ENCODE measurements around the gene SLC22A23.

SLC22A23 gene

DNA sequence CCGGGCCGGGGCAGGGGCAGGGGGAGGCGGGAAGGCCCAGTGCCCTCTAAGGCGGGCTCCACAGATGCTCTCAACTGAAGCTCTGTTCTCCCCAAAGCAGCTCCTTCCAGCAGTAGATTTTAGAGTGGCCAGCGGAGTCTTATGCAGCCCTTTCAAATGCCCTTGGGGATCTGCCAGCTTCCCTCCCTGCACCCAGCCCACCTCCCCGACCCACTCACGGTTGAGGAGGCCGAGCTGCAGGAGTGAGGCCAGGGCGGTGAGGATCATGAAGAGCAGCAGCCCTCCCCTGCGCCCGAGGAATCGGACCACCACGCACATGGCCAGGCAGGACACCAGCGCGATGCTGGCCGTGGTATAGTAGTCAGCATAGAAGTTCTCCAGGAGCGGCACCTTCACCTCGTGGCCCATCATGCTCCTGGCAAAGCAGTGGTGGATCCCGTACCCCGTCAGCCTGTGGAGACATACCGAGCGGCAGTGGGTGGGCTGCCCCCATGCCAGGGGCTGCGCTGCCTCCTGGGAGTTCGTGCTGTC lies 170.1 kb downstream of the SLC22A23 start:
- no peak for DNase-seq (ENCODE audit: low read depth, low spot score)
- no peak overlapping the region for H3K4me3 ChIP-seq (ENCODE audit: low read length)

GRCh38 chr6:3285732-3286131 lies 171.1 kb downstream of the SLC22A23 start:
- no peak for DNase-seq (ENCODE audit: low read depth, low spot score)
- H3K4me3 ChIP-seq (ENCODE audit: low read length): no peak overlapping the region

DNA sequence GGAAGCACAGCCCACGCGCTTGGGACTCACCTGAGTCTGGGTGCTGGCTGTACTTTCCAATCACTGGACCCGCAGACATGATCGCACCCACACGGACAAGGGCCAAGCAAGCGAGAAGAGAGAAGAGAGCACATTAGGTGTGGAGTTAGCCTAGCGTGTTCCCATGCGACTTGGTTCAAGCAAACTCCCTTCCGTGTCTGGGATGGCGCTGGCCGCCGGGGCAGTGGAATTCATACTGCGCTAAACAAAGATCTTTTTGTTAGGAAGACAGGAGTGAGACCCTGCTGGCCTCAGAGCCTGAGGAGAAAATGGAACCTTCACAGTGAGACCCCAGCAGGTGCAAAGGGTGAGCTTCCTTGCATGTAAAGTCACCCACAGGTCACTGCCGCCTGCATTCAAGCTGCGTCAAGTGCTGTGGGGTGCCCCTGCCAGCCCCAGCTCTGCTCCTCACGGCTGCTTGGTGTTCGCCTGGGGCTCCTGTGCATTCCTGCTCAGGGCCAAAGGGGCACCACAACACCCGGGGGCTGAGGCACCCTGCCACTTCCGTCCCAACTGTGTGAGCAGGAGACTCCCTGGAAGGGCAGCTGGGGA lies 171.7 kb downstream of the SLC22A23 start:
- no peak overlapping the region for H3K4me3 ChIP-seq (ENCODE audit: low read length)
- no peak for DNase-seq (ENCODE audit: low read depth, low spot score)

DNA sequence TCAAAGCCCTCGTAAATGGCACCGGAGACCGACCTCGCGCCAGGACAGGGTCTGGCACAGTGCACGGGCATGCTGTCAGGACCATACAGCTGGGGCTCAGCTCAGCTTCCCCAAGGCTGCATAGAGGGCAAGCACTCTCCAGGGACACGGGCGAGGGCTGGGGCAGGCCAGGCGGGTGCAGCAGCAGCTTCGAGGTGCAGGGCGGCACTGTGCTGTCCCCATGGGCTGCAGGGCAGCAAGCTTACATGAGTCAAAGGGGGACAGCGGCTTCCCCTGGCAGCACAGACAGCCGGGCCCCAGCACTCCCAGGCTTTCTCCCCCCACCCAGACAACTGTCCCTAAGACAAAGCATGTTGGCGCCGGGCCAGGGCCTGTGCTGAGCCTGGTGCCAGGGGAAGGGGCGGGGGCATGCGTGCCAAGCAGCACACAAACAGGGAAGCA lies 172.4 kb downstream of the SLC22A23 start:
- no peak for DNase-seq (ENCODE audit: low read depth, low spot score)

DNA sequence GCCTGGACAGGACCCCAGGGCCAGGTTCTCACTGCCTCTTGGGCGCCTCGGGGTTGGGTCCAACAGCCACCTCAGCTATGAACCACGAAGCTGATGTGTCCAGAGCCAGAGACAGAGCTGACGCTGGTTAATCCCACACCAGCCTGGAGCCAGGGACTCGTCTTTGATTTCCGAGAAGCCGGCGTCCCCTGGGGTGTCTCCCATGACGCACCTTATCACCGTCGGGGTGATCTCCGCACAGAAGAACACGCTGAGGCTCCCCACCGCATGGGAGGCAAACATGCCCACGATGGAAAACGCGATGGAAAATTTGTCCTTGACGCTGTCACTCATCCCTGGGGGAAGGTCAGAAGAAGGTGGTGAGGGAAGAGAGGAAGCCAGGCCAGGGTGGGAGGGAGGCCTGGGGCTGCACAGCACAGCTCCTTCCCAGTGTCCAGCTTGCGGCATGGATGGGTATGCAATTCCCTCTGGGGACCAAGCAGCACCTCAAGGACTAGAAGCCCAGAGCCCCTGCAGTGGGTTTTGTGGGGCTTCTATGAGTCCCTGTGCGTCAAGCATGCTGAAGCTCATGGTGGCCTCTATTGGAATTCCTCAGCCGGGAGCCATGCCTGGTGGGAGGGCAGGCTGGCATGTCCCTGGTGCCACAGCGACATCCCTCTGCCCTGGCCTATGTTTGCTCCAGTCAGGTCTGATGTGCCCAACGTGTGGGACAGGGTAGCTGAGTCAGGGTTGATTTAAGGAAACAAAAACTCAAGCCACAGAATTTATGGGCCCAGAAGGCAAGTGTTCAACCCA lies 173.0 kb downstream of the SLC22A23 start:
- no peak overlapping the region for H3K4me3 ChIP-seq (ENCODE audit: low read length)

More for the DNA sequence above, 172.4 kb downstream of the SLC22A23 start:
- H3K4me3 ChIP-seq (ENCODE audit: low read length): no peak overlapping the region

GRCh38 chr6:3283241-3283640 lies 173.6 kb downstream of the SLC22A23 start:
- DNase-seq (ENCODE audit: low read depth, low spot score): no peak
- no peak overlapping the region for H3K4me3 ChIP-seq (ENCODE audit: low read length)

More for the DNA sequence above, 173.0 kb downstream of the SLC22A23 start:
- DNase-seq (ENCODE audit: low read depth, low spot score): no peak

GRCh38 chr6:3282476-3283236 lies 174.2 kb downstream of the SLC22A23 start:
- H3K4me3 ChIP-seq (ENCODE audit: low read length): no peak overlapping the region
- DNase-seq (ENCODE audit: low read depth, low spot score): no peak

GRCh38 chr6:3281631-3282475 lies 175.0 kb downstream of the SLC22A23 start:
- DNase-seq (ENCODE audit: low read depth, low spot score): no peak
- H3K4me3 ChIP-seq (ENCODE audit: low read length): no peak overlapping the region

DNA sequence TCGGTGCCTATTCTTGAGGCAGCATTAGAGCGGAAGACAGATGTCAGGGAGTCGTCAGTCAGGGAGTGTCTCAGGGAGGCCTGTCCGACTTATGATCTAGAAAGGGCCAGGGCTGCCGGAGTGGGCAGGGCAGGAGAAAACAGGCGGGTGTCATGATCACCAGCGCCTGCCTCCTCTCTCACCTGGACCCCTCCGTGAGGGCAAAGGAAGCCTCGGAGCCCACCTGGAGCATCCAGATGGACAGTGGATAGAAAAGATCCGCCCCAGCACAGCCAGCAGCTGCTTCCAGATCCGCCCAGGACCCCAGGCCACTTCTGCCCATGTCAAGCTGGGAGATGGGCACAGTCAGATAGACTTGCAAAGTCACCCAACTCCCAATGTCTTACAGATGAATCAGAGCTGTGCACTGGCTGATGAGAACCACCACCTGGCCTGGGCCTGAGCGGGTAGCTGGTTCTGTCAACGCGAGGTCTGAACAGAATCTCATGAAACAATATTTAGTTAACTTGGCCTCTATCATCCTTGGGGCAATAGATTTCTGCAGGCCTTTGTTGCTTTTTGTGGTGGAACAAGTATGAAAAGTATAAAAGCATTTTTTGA lies 175.9 kb downstream of the SLC22A23 start:
- no peak overlapping the region for H3K4me3 ChIP-seq (ENCODE audit: low read length)
- DNase-seq (ENCODE audit: low read depth, low spot score): no peak

DNA sequence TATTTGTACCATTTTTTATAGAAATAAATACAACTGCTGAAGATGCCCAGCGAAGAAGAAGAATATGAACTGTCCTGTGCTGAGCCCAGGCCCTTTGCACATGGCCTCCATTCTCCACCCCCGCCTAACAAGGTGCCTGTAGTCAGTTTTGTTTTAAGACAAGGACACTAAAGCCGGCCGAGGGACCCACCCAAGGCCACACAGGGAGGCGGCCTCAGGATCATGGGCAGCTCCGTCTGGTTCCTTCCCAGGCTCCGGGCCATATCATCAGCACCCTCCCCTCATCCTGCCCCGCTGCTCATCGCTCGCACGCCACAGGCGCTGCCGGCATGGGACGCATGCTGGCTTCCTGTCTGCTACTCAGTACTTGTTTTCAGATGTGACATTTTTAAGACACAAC lies 176.8 kb downstream of the SLC22A23 start:
- no peak overlapping the region for H3K4me3 ChIP-seq (ENCODE audit: low read length)
- no peak for DNase-seq (ENCODE audit: low read depth, low spot score)

DNA sequence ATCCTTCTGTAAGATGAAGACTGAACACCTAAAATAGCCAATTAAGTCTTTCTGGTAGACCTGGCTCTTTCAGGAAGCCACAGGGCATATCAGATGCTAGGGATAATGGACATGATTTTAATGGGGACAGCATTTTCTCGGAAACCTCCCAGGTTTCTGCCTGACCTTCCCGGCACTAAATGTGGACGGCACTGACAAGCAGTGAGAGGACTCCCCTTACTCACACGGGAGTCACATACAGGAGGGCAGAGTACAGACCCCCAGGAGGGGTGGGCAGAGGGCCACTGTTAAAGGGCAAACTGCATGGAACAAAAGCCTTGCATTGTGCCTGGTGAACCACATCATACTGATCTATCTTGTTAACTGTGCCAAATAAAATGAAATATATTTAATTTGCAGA lies 178.2 kb downstream of the SLC22A23 start:
- no peak overlapping the region for H3K4me3 ChIP-seq (ENCODE audit: low read length)
- DNase-seq (ENCODE audit: low read depth, low spot score): no peak

GRCh38 chr6:3277851-3278416 lies 178.9 kb downstream of the SLC22A23 start:
- DNase-seq (ENCODE audit: low read depth, low spot score): no peak
- no peak overlapping the region for H3K4me3 ChIP-seq (ENCODE audit: low read length)

DNA sequence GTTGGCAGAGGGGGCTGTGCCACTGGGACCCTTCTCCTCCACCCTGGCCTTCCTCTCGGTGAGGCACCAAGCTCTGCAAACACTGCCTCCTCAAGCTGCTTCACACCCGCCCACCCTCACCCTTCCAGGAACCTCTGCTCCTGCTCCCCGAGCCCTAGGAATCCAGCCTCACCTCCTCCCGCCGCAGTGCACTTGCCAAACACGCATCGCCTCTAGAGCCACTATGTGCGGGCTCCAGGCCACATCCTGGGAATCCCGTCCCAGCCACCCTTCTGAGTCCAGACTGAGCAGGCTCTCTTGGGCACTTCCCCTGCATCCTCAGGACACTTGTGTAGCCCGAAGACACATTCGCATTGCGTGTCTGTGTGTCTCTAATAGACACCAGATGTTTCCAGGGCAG lies 179.6 kb downstream of the SLC22A23 start:
- H3K4me3 ChIP-seq (ENCODE audit: low read length): no peak overlapping the region
- DNase-seq (ENCODE audit: low read depth, low spot score): no peak

- no peak overlapping the region for H3K4me3 ChIP-seq (ENCODE audit: low read length)
- no peak for DNase-seq (ENCODE audit: low read depth, low spot score)
Measured at GRCh38 chr6:3276174-3277167, 180.4 kb downstream of the SLC22A23 start.

- no peak for DNase-seq (ENCODE audit: low read depth, low spot score)
- no peak overlapping the region for H3K4me3 ChIP-seq (ENCODE audit: low read length)
Measured at GRCh38 chr6:3273707-3274521, 182.9 kb downstream of the SLC22A23 start.

DNA sequence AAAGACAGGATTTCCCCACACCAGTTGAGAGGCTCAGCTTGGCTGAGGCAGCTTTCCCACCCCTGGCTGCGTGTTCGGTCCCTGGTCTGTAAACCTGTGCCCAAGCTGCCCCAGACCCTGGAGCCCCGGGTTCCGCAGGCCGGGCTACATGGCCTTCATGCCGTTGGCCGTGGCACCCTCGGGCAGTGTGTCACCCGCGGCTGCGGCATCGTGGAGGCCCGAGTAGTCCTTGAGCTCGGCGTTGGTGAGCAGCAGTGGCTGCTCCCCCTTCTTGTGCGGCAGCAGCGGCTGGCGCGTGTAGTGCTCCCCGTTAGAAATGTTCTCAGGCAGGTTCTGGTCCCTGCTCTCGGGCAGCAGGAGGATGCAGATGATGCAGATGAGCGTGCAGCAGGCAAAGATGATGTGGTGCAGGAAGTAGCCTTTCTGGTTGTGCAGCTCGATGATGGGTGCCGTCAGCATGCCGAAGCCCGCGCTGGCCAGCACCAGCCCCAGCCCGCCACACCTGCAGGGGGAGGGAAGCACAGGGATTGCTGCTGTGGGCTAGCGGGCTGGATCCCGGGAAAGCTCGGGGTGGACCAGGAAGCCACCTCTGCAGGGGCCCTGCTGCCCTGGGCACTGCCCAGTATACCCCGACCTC lies 183.8 kb downstream of the SLC22A23 start:
- DNase-seq (ENCODE audit: low read depth, low spot score): no peak
- H3K4me3 ChIP-seq (ENCODE audit: low read length): no peak overlapping the region

All from Jurkat, Clone E6-1 (cell line).